Loucy (cell line): Measurements from ENCODE around the gene BTN3A1.
A peak's percentile ranks its signal among the peaks of the same experiment; 100 is the strongest.

ENCODE experiments used
- H2AFZ ChIP-seq: fragments of 200-600 bp; sonication (generic); 2 replicates; pipeline ENCODE4 v1.6.0; 2016; ENCODE audit warnings: antibody characterized with exemption, mild to moderate bottlenecking, low read length, moderate library complexity
- H3F3A ChIP-seq: fragments of 200-600 bp; 2 replicates; pipeline ENCODE4 v1.6.0; 2016; ENCODE audit warnings: antibody characterized with exemption, low read depth, mild to moderate bottlenecking
- H3K27me3 ChIP-seq: fragments of 200-600 bp; sonication (generic); 2 replicates; pipeline ENCODE4 v1.6.1; 2014; ENCODE audit warnings: low read length, mild to moderate bottlenecking; ENCODE audit not compliant: insufficient read depth, poor library complexity, severe bottlenecking
- H3K36me3 ChIP-seq: fragments of 200-600 bp; sonication (generic); 2 replicates; pipeline ENCODE4 v1.6.1; 2016; ENCODE audit warnings: low read length; ENCODE audit not compliant: insufficient read depth
- H3K4me1 ChIP-seq: fragments of 200-600 bp; sonication (generic); 2 replicates; pipeline ENCODE4 v1.5.1; 2014; ENCODE audit warnings: low read length, mild to moderate bottlenecking; ENCODE audit not compliant: insufficient read depth, poor library complexity, severe bottlenecking
- H3K4me2 ChIP-seq: fragments of 200-600 bp; sonication (generic); 2 replicates; pipeline ENCODE4 v1.6.0; 2014; ENCODE audit warnings: antibody characterized with exemption, low read length, low read depth, mild to moderate bottlenecking; ENCODE audit not compliant: poor library complexity, severe bottlenecking
- H3K4me3 ChIP-seq: fragments of 200-600 bp; sonication (generic); 2 replicates; pipeline ENCODE4 v1.5.1; 2014; ENCODE audit warnings: low read length, mild to moderate bottlenecking, mixed read lengths; ENCODE audit not compliant: poor library complexity, severe bottlenecking
- H3K79me2 ChIP-seq: fragments of 200-600 bp; sonication (generic); 2 replicates; pipeline ENCODE4 v1.6.1; 2014; ENCODE audit warnings: low read length; ENCODE audit not compliant: insufficient read depth
- H3K9ac ChIP-seq: fragments of 200-600 bp; sonication (generic); 2 replicates; pipeline ENCODE4 v1.6.0; 2014; ENCODE audit warnings: mild to moderate bottlenecking, low read depth, low read length, moderate library complexity; ENCODE audit not compliant: poor library complexity, severe bottlenecking
- H3K9me2 ChIP-seq: fragments of 200-600 bp; sonication (generic); replicated peaks from 2 replicates; pipeline ENCODE4 v1.6.1; 2016; ENCODE audit warnings: low read depth, low read length, mixed read lengths
- H3K9me3 ChIP-seq: fragments of 200-600 bp; sonication (generic); 2 replicates; pipeline ENCODE4 v1.6.1; 2014; ENCODE audit warnings: mild to moderate bottlenecking, antibody characterized with exemption, low read length, low read depth; ENCODE audit not compliant: insufficient read depth
- H4K20me1 ChIP-seq: fragments of 200-600 bp; sonication (generic); 2 replicates; pipeline ENCODE4 v1.6.0; 2014; ENCODE audit warnings: antibody characterized with exemption, low read length, mild to moderate bottlenecking; ENCODE audit not compliant: insufficient read depth, poor library complexity, severe bottlenecking
- EZH2phosphoT487 ChIP-seq: fragments of 200-600 bp; IDR thresholded peaks from 2 replicates; pipeline ENCODE4 v1.6.1; 2018; ENCODE audit warnings: antibody characterized with exemption, mild to moderate bottlenecking, moderate library complexity, borderline replicate concordance
- TF ChIP-seq, protein P1 (sequence below): fragments of 200-600 bp; sonication (generic); conservative IDR thresholded peaks from 2 replicates; pipeline ENCODE4 v1.5.1; 2014; ENCODE audit warnings: mild to moderate bottlenecking, antibody characterized with exemption, low read length

The BTN3A1 gene

GRCh38 chr6:26383624-26384417 is 18.3 kb upstream of the BTN3A1 start:
- Histone ChIP-seq H4K20me1 (no peaks in the 10 kb centered on the region), H3K4me1 (peaks cover 11% of the 10 kb centered on the region), H3K9me2 (no peaks in the 10 kb centered on the region), H3F3A (no peaks in the 10 kb centered on the region), H3K36me3 (no peaks in the 10 kb centered on the region), H3K79me2 (peaks cover 9% of the 10 kb centered on the region; the same call in 1 of the 2 replicates), H3K4me2 (peak overlapping the region; percentile 83), H3K9ac (peak overlapping the region; percentile 81), H3K9me3 (no peaks in the 10 kb centered on the region), H3K4me3 (peak overlapping the region; percentile 75), H3K27me3 (no peaks in the 10 kb centered on the region), H2AFZ (peak overlapping the region; percentile 85)
- TF ChIP-seq, protein P1, sequence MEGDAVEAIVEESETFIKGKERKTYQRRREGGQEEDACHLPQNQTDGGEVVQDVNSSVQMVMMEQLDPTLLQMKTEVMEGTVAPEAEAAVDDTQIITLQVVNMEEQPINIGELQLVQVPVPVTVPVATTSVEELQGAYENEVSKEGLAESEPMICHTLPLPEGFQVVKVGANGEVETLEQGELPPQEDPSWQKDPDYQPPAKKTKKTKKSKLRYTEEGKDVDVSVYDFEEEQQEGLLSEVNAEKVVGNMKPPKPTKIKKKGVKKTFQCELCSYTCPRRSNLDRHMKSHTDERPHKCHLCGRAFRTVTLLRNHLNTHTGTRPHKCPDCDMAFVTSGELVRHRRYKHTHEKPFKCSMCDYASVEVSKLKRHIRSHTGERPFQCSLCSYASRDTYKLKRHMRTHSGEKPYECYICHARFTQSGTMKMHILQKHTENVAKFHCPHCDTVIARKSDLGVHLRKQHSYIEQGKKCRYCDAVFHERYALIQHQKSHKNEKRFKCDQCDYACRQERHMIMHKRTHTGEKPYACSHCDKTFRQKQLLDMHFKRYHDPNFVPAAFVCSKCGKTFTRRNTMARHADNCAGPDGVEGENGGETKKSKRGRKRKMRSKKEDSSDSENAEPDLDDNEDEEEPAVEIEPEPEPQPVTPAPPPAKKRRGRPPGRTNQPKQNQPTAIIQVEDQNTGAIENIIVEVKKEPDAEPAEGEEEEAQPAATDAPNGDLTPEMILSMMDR = no peak
- TF ChIP-seq EZH2phosphoT487 = no peak

- Histone ChIP-seq H4K20me1 (no peaks in the 10 kb centered on the region), H3K9me2 (no peaks in the 10 kb centered on the region), H3K9ac (no peak overlapping the region), H3K4me2 (no peak overlapping the region), H3K79me2 (peaks cover 9% of the 10 kb centered on the region; the same call in 1 of the 2 replicates), H3K4me3 (no peak overlapping the region), H3K9me3 (no peaks in the 10 kb centered on the region), H3K27me3 (no peaks in the 10 kb centered on the region), H3K4me1 (peaks cover 11% of the 10 kb centered on the region), H2AFZ (no peak overlapping the region), H3K36me3 (no peaks in the 10 kb centered on the region), H3F3A (no peaks in the 10 kb centered on the region)
- TF ChIP-seq EZH2phosphoT487 = no peak
- TF ChIP-seq, protein P1 = no peak
Measured at GRCh38 chr6:26385734-26386125, 16.3 kb upstream of the BTN3A1 start.

DNA sequence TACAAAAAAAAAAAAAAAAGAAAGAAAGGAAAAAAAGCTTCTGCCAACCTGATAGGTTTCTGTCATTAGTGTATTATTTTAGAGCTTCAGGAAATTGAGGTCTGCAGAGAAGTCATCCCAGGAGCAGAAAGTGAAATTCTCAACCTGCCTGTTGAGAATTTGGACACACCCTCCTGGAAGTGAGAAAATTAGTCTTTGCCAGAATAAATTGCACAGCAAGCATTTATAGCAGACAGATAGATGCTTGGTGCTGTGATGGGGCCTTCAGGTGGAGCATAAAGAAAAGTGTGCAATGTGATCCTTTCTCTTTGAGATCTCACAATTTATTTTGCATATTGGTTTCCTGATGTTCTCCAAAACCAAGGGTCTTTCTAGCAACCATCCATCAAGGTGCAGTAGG is 14.5 kb upstream of the BTN3A1 start:
- Histone ChIP-seq H3K27me3 (no peaks in the 10 kb centered on the region), H3K79me2 (peaks cover 9% of the 10 kb centered on the region; the same call in 1 of the 2 replicates), H3K9me2 (no peaks in the 10 kb centered on the region), H3K9me3 (no peaks in the 10 kb centered on the region), H3F3A (no peaks in the 10 kb centered on the region), H3K9ac (no peak overlapping the region), H4K20me1 (no peaks in the 10 kb centered on the region), H3K4me3 (no peak overlapping the region), H3K4me2 (no peak overlapping the region), H2AFZ (no peak overlapping the region), H3K36me3 (no peaks in the 10 kb centered on the region), H3K4me1 (peaks cover 11% of the 10 kb centered on the region)
- TF ChIP-seq EZH2phosphoT487 = no peak
- TF ChIP-seq, protein P1 = no peak
